Prostate gland (tissue), 2 donors: ENCODE results near the gene KRTAP9-7.

Experiments
- POLR2AphosphoS5 ChIP-seq: sonication (generic); formaldehyde crosslinking; IDR thresholded peaks from one replicate; pipeline ENCODE4 v1.6.1; 2017; ENCODE audit warnings: antibody characterized with exemption
- TF ChIP-seq, protein P1 (sequence below), 4 experiments: fragments of 200-600 bp in 2 of 4; fragments of 450-650 bp in 2 of 4; sonication (generic) in 2 of 4; IDR thresholded peaks; 1 replicate in 3 of 4; 2 replicates in 1 of 4; pipeline ENCODE4 v1.5.1; 2016 to 2019; ENCODE audit warnings: antibody characterized with exemption in 4 of 4, mild to moderate bottlenecking in 2 of 4, moderate library complexity in 2 of 4

DNA sequence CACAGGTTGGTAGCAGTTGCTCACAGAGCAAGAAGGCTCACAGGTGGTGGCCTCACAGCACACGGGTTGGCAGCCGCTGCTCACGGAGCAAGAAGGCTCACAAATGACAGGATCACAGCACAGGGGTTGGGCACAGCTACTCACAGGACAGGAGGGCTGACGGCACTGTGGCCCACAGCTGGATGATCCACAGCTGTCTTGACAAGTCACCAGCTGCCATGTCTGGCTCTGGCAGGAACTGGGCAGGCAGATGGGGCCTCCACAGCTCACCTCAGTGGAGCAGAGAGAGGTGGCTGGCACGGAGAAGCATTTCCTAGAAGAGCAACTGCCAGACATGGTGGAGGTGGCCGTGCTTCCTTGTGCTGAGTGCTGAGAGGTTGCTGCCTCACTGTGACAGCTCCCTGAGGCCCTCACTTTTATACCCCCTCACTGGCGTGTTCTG is 33.4 kb downstream of the KRTAP9-7 start, which contains the start of gene KRTAP16-1:
- TF ChIP-seq, protein P1, sequence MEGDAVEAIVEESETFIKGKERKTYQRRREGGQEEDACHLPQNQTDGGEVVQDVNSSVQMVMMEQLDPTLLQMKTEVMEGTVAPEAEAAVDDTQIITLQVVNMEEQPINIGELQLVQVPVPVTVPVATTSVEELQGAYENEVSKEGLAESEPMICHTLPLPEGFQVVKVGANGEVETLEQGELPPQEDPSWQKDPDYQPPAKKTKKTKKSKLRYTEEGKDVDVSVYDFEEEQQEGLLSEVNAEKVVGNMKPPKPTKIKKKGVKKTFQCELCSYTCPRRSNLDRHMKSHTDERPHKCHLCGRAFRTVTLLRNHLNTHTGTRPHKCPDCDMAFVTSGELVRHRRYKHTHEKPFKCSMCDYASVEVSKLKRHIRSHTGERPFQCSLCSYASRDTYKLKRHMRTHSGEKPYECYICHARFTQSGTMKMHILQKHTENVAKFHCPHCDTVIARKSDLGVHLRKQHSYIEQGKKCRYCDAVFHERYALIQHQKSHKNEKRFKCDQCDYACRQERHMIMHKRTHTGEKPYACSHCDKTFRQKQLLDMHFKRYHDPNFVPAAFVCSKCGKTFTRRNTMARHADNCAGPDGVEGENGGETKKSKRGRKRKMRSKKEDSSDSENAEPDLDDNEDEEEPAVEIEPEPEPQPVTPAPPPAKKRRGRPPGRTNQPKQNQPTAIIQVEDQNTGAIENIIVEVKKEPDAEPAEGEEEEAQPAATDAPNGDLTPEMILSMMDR (IDR thresholded peaks at IDR 0.05), result no peak
- no peak for TF ChIP-seq POLR2AphosphoS5
